Right lobe of liver (tissue), 6 donors: ENCODE measurements around the gene PDZK1IP1. TPM values are rescaled to one million over a fixed set of nuclear protein-coding genes. Genes with fewer than 3 reads are reported as not detected.

Experiments used
- ATAC-seq, 4 donors: fragments of 200-7000 bp; cut with Tn5 transposase; one replicate each; pipeline ENCODE4 v1.9.1; 2020; ENCODE audit warnings: mild to moderate bottlenecking in 4 of 4, moderate library complexity in 4 of 4
- DNase-seq, 3 donors: peaks; one replicate each; pipeline ENCODE4 v3.0.0-alpha.2; 2020
- H3K27ac ChIP-seq, 3 donors: fragments of 200-600 bp; one replicate each; pipeline ENCODE4 v1.8.0; 2022
- H3K27me3 ChIP-seq, 2 donors: fragments of 200-600 bp; one replicate each; pipeline ENCODE4 v1.8.0; 2022
- H3K36me3 ChIP-seq, 4 donors: fragments of 200-600 bp; sonication (generic) in 1 of 4; one replicate each; pipeline versions ENCODE4 v1.5.1 to v1.8.0; 2017 to 2022; ENCODE audit warnings: control low read depth in 1 of 4
- H3K4me1 ChIP-seq, 4 donors: fragments of 200-600 bp; sonication (generic) in 1 of 4; one replicate each; pipeline versions ENCODE4 v1.5.1 to v1.8.0; 2017 to 2022; ENCODE audit warnings: control low read depth in 1 of 4
- H3K4me3 ChIP-seq, 3 donors: fragments of 200-600 bp; one replicate each; pipeline ENCODE4 v1.8.0; 2022
- H3K9me3 ChIP-seq, 4 donors: fragments of 200-600 bp; sonication (generic) in 1 of 4; one replicate each; pipeline versions ENCODE4 v1.5.1 to v1.8.0; 2017 to 2022; ENCODE audit warnings: control low read depth in 1 of 4
- POLR2A ChIP-seq: fragments of 450-650 bp; IDR thresholded peaks from one replicate; pipeline ENCODE4 v1.6.1; 2017; ENCODE audit warnings: antibody characterized with exemption, mild to moderate bottlenecking
- WGBS: methylation state at CpG from one replicate; pipeline ENCODE4 v1.1.6; 2018; ENCODE audit warnings: low coverage, low lambda C conversion rate; ENCODE audit not compliant: insufficient coverage; ENCODE audit errors: missing lambda C conversion rate; 5-methylcytosine and 5-hydroxymethylcytosine counted together
- intact Hi-C, 2 donors: fragments of 100-400 bp; cut with DNase I; formaldehyde crosslinking; loops; one replicate each; pipeline versions ENCODE4 v1.11.2 to v1.14.1; 2022
- total RNA-seq, 6 experiments: library from RNA; depleted of rRNA in 2 of 6; stranded (reverse); fragments of >200 nt in 2 of 6; fragmentation: NEBNext Ultra II Directional in 3 of 6; extraction: Animal tissue kit (Norgen Biotek cat#: 25700) in 3 of 6; gene quantifications; one replicate each; pipeline versions ENCODE4 v1.1.0 to v1.2.4, GENCODE V29; 2016 to 2023
- TF ChIP-seq, protein P1 (sequence below), 4 donors: fragments of 200-600 bp in 3 of 4; fragments of 450-650 bp in 1 of 4; IDR thresholded peaks; one replicate each; pipeline versions ENCODE4 v1.5.1 to v1.8.0; 2016 to 2022; ENCODE audit warnings: antibody characterized with exemption in 4 of 4, mild to moderate bottlenecking in 2 of 4
- donor health status: DM: no; HTN: yes; CAD: no.
- donor health status: DM: no; HTN: no; CAD: no.
- donor health status: DM: no; HTN: no; CAD: no.
- donor health status: DM: no; HTN: yes; CAD: no.
- donor health status: DM: no; HTN: yes; CAD: no.

The PDZK1IP1 gene
- total RNA-seq, 6 experiments from 2014 or later = 0.24 to 44.3 (median 5.4) TPM

DNA sequence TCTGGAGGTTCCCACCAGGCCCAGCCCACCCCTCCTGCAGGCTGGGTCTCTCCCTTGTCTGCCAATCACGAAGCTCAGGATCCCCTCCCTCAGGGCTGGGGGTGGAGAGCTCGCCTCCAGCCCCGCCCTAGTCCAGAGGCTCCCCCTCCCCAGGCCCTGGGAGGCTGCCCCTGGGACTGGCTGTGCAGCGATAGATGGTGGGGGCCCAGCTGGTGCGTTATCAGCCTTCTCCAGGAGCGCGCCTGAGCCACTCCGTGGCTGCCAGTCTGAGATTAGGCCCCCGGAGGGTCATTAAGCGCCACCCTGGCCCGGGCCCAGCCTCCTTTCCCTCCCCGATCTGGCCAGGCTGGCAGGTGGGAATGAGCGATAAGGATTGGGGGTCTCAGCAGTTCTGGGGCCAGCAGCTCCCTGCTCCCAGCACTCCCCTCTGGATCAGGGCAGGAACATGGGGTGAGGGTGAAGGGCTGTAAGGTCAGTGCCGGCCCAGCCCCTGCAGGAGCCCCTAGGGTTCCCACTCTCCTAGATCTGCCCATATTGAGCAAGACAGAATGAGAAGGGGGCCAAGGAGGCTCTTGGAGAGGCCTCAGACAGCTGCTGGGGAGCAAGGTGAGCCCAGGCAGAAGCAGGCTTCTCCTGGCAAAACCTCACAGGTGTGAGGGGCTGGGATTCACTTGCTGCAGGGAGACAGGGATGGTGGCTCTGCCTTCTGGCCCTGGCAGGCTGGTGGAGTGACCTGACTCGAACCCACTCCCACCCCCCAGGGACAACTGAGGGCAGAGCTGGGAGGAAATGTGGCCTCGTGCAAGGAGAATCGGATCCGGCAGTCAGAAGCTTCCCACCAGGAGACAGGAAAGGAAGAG is 8.5 kb downstream of the PDZK1IP1 start:
- Histone ChIP-seq H3K4me1 (peaks cover 0 to 3% (median 0%) of the 10 kb centered on the region in 4 donors), H3K27ac (no peak overlapping the region), H3K27me3 (no peaks in the 10 kb centered on the region), H3K4me3 (no peak overlapping the region), H3K36me3 (no peaks in the 10 kb centered on the region), H3K9me3 (no peaks in the 10 kb centered on the region)
- intact Hi-C loops = loop anchor here in 1 of 2 donors (10.0 kb wide), 1 partner anchor 233 kb away; the partner anchor contains the start of gene FOXE3
- TF ChIP-seq POLR2A = no peak
- TF ChIP-seq, protein P1, sequence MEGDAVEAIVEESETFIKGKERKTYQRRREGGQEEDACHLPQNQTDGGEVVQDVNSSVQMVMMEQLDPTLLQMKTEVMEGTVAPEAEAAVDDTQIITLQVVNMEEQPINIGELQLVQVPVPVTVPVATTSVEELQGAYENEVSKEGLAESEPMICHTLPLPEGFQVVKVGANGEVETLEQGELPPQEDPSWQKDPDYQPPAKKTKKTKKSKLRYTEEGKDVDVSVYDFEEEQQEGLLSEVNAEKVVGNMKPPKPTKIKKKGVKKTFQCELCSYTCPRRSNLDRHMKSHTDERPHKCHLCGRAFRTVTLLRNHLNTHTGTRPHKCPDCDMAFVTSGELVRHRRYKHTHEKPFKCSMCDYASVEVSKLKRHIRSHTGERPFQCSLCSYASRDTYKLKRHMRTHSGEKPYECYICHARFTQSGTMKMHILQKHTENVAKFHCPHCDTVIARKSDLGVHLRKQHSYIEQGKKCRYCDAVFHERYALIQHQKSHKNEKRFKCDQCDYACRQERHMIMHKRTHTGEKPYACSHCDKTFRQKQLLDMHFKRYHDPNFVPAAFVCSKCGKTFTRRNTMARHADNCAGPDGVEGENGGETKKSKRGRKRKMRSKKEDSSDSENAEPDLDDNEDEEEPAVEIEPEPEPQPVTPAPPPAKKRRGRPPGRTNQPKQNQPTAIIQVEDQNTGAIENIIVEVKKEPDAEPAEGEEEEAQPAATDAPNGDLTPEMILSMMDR (IDR thresholded peaks at IDR 0.05) = no peak
- ATAC-seq (no peak), DNase-seq (peak in 1 of 3 donors; percentile 52)
- WGBS = 44% methylated on average over 4 of the region's 18 CpGs

DNA sequence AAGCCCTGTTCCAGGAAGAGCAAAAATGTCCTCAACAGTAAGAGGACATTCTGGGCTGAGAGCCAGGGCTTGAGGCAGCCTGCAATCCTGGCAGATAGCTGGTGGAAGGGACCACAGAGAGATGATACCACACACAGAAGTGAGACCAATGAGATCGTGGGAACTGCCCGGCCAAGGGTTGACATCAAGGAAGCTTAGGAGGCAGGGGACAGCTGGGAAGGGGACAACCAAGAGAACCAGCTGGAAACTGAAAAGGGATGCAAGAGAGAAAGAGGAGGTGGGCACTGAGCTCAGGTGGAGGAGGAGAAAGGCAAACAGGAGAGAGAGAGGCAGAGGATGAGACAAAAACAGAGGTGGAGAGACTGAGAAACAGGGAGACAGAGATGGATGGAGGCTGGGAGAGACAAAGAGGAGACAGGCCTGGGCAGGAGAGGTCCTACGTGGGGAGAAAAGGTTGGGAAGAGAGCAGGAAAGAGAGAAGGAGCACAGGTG is 9.2 kb downstream of the PDZK1IP1 start:
- Histone ChIP-seq H3K4me3 (no peak overlapping the region), H3K36me3 (no peaks in the 10 kb centered on the region), H3K27me3 (no peaks in the 10 kb centered on the region), H3K4me1 (peaks cover 0 to 3% (median 0%) of the 10 kb centered on the region in 4 donors), H3K27ac (no peak overlapping the region), H3K9me3 (no peaks in the 10 kb centered on the region)
- 45% methylated on average over 3 of the region's 3 CpGs for WGBS
- ATAC-seq (peak in 1 of 4 donors; percentile 12), DNase-seq (no peak)
- intact Hi-C loops = loop anchor here in 1 of 2 donors (10.0 kb wide), 1 partner anchor 234 kb away; the partner anchor contains the start of gene FOXE3
- no peak for TF ChIP-seq POLR2A
- TF ChIP-seq, protein P1 (IDR thresholded peaks at IDR 0.05) = no peak

DNA sequence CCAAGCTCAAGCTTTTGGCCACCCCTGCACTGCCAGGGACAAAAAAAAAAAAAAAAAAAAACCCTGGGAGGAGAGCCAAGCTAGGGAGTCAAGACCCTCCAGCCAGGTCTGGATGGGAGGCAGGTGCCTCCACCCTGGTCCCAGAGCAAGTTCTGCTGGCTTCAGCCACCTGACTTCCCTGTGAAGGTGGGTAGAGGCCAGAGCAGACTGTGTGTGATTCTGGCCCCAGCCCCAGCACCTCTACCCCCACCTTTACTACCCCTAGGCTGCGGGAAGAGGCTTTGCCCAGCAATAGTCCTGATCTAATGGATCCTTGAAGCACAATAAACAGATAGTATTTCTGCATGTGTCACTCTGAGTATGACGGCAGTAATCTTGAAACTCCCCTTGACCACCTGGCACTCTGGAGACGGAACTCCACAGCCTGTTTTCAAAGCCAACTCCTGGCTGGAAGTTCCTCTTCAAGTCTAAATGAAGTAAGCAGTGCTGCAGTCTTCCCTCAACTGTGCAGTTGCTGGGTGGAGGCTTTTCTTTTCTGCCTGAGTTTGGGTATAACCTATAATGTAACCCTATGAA is 9.8 kb downstream of the PDZK1IP1 start:
- Histone ChIP-seq H3K9me3 (no peaks in the 10 kb centered on the region), H3K4me3 (no peak overlapping the region), H3K4me1 (peaks cover 0 to 3% (median 0%) of the 10 kb centered on the region in 4 donors), H3K36me3 (no peaks in the 10 kb centered on the region), H3K27ac (no peak overlapping the region), H3K27me3 (no peaks in the 10 kb centered on the region)
- DNase-seq (no peak), ATAC-seq (no peak)
- intact Hi-C loops = loop anchor here in 1 of 2 donors (10.0 kb wide), 1 partner anchor 235 kb away; the partner anchor contains the start of gene FOXE3
- 63% methylated on average over 2 of the region's 3 CpGs for WGBS
- TF ChIP-seq, protein P1 (IDR thresholded peaks at IDR 0.05) = no peak
- no peak for TF ChIP-seq POLR2A

DNA sequence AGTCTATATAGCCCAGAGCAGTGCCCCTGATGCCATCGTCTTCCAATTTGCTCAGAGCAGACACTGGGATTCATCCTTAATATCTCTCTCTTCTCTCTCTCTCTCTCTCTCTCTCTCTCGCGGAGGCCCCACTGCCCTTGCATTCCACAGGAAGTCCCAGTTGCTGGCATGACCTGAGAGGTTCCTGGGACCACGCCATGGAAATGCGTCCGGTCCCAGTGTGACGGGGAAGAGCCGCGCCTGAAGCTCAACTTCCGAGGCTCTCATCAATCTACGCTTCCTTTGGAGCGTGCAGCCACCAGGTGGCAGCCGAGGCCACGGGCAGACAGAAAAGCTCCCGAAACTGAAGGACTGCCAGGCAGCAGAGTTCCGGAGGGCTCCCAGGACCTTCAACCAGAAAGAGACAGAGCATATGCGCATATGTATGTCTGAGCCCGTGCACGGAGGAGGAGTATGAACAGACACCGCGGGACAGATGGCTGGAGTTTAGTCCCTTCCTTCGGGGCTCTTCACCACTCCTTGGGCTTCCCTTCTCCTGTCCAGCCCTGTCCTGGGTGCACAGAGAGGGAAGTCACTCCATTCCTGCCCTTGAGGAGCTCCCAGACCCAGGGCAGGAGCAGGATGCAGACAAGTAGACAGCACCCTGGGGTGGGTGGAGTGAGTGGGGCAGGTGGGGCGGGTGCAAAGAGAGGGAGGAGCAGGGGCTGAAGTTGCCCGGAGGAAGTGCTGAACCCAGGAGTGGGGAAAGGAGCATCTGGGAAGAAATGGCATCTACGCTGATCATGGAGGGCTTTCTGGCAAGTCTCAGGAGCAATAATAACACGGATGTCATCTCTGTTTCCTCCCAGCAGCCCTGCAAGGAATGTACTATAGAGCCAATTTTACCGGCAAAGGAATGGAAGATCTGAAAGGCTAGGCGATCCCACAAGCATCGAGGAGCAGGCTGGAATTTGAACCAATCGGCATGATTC is 10.5 kb downstream of the PDZK1IP1 start:
- intact Hi-C loops = no loop called here
- Histone ChIP-seq H3K27ac (no peak overlapping the region), H3K9me3 (no peaks in the 10 kb centered on the region), H3K27me3 (no peaks in the 10 kb centered on the region), H3K4me3 (peak overlapping the region; percentile 17 to 33 (median 17)), H3K36me3 (no peaks in the 10 kb centered on the region), H3K4me1 (peaks cover 0 to 3% (median 0%) of the 10 kb centered on the region in 4 donors)
- TF ChIP-seq, protein P1 (IDR thresholded peaks at IDR 0.05) = peak; percentile 89 to 92 (median 90)
- no peak for TF ChIP-seq POLR2A
- ATAC-seq (peak; percentile 85 to 91 (median 88)), DNase-seq (peak; percentile 85 to 88 (median 86))
- 7% methylated on average over 28 of the region's 30 CpGs for WGBS
